Panc1 (cell line): Measurements from ENCODE around the gene TBC1D22B.

Experiments used
- TF ChIP-seq, protein P1 (sequence below), 2 experiments: IDR thresholded peaks; 2 replicates each; pipeline ENCODE4 v1.6.1; 2011 to 2012; ENCODE audit warnings: low read depth in 2 of 2, control low read depth in 1 of 2, low read length in 1 of 2, mild to moderate bottlenecking in 1 of 2, moderate library complexity in 1 of 2; ENCODE audit not compliant: insufficient read depth in 1 of 2
- TF ChIP-seq, protein P2 (sequence below): fragments of 450-650 bp; IDR thresholded peaks from 2 replicates; pipeline ENCODE4 v1.5.1; 2017; ENCODE audit warnings: mild to moderate bottlenecking

DNA sequence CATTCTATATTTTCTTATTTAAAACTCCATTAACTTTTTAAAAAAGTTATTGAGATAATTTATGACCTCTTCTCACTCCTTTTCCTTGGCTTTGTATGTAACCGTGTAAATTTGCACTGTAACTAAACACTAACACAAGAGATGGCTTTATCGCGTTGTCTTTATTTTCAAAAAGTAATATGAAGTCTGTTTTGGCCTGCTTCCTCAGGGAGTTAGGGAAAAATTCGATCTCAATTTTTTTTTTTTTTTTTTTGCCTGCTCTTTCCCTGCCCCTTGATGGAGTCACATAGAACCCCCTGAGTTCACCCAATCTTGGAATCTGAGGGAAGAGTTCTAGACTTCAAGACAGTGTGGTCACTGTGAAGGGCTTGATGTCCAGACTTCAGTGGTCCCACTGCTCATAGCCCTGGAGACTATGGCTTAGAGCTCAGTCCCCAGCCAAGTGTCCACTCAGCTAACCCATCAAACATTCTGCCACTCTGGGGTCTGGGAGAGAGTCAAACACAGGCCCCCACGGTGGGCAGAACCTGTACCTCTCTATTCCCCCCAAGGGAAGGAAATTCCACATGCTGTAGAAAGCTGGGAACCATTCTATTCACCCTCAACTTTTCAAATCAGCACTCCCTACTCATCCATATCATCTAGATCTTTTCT, 15.7 kb upstream of the TBC1D22B start:
- TF ChIP-seq, protein P1, sequence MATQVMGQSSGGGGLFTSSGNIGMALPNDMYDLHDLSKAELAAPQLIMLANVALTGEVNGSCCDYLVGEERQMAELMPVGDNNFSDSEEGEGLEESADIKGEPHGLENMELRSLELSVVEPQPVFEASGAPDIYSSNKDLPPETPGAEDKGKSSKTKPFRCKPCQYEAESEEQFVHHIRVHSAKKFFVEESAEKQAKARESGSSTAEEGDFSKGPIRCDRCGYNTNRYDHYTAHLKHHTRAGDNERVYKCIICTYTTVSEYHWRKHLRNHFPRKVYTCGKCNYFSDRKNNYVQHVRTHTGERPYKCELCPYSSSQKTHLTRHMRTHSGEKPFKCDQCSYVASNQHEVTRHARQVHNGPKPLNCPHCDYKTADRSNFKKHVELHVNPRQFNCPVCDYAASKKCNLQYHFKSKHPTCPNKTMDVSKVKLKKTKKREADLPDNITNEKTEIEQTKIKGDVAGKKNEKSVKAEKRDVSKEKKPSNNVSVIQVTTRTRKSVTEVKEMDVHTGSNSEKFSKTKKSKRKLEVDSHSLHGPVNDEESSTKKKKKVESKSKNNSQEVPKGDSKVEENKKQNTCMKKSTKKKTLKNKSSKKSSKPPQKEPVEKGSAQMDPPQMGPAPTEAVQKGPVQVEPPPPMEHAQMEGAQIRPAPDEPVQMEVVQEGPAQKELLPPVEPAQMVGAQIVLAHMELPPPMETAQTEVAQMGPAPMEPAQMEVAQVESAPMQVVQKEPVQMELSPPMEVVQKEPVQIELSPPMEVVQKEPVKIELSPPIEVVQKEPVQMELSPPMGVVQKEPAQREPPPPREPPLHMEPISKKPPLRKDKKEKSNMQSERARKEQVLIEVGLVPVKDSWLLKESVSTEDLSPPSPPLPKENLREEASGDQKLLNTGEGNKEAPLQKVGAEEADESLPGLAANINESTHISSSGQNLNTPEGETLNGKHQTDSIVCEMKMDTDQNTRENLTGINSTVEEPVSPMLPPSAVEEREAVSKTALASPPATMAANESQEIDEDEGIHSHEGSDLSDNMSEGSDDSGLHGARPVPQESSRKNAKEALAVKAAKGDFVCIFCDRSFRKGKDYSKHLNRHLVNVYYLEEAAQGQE (IDR thresholded peaks at IDR 0.05; ENCODE audit: insufficient read depth in 1 of 2, low read depth in 2 of 2, low read length in 1 of 2), result no peak
- TF ChIP-seq, protein P2, sequence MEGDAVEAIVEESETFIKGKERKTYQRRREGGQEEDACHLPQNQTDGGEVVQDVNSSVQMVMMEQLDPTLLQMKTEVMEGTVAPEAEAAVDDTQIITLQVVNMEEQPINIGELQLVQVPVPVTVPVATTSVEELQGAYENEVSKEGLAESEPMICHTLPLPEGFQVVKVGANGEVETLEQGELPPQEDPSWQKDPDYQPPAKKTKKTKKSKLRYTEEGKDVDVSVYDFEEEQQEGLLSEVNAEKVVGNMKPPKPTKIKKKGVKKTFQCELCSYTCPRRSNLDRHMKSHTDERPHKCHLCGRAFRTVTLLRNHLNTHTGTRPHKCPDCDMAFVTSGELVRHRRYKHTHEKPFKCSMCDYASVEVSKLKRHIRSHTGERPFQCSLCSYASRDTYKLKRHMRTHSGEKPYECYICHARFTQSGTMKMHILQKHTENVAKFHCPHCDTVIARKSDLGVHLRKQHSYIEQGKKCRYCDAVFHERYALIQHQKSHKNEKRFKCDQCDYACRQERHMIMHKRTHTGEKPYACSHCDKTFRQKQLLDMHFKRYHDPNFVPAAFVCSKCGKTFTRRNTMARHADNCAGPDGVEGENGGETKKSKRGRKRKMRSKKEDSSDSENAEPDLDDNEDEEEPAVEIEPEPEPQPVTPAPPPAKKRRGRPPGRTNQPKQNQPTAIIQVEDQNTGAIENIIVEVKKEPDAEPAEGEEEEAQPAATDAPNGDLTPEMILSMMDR, result no peak
